ENCODE measurements around the gene MLLT3.

MLLT3 gene

GRCh38 chr9:20551835-20552234, 70.5 kb downstream of the MLLT3 start:
- Histone ChIP-seq H3K27me3 (replicated peaks; ENCODE audit: insufficient read depth, low read length) (no peaks in the 10 kb centered on the region), H3K9ac (ENCODE audit: low read length) (no peak overlapping the region), H3K9me2 (replicated peaks; ENCODE audit: insufficient read depth, low read length) (no peaks in the 10 kb centered on the region), H3K36me3 (replicated peaks; ENCODE audit: insufficient read depth, low read length) (no peaks in the 10 kb centered on the region), H3F3A (ENCODE audit: insufficient read depth, low read length) (peaks cover 8% of the 10 kb centered on the region; the same call in 1 of the 2 replicates), H3K4me2 (ENCODE audit: low read depth, low read length) (no peak overlapping the region), H3K9me3 (replicated peaks; ENCODE audit: insufficient read depth, low read length) (no peaks in the 10 kb centered on the region), H2AFZ (ENCODE audit: low read length) (no peak overlapping the region), H3K4me3 (ENCODE audit: low read length) (no peak overlapping the region), H3K27ac (ENCODE audit: low read length) (no peak overlapping the region), H3K79me2 (ENCODE audit: low read length) (peaks cover 60% of the 10 kb centered on the region), H3K4me1 (ENCODE audit: low read length) (peaks cover 13% of the 10 kb centered on the region), H4K20me1 (ENCODE audit: insufficient read depth, low read length) (no peaks in the 10 kb centered on the region)
- TF ChIP-seq EZH2phosphoT487 (IDR thresholded peaks at IDR 0.05; ENCODE audit: low read length), result no peak
- no peak for DNase-seq

DNA sequence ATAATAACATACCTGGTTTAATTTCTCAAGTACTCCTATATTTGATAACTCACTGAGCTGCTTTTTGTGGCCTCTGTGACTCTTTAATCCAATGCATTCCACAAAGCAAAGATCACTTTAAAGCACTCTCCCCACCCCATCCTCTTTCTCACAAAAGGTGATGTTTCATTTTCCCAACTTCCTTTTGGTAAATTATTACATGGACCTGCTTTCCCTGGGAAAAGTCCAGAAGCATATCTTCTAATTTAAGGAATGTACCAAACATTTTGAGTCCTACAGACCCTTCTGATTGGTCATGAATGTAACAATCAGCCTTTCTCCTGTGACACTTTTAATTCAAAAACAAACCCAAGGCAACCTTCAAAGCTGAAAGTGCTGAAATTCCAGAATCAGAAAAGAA, 71.1 kb downstream of the MLLT3 start:
- Histone ChIP-seq H3K4me1 (ENCODE audit: low read length) (peaks cover 13% of the 10 kb centered on the region), H3K36me3 (replicated peaks; ENCODE audit: insufficient read depth, low read length) (no peaks in the 10 kb centered on the region), H3K4me2 (ENCODE audit: low read depth, low read length) (no peak overlapping the region), H3K9me3 (replicated peaks; ENCODE audit: insufficient read depth, low read length) (no peaks in the 10 kb centered on the region), H3F3A (ENCODE audit: insufficient read depth, low read length) (peaks cover 8% of the 10 kb centered on the region; the same call in 1 of the 2 replicates), H3K27me3 (replicated peaks; ENCODE audit: insufficient read depth, low read length) (no peaks in the 10 kb centered on the region), H3K9me2 (replicated peaks; ENCODE audit: insufficient read depth, low read length) (no peaks in the 10 kb centered on the region), H3K4me3 (ENCODE audit: low read length) (no peak overlapping the region), H3K79me2 (ENCODE audit: low read length) (peaks cover 59% of the 10 kb centered on the region), H3K27ac (ENCODE audit: low read length) (no peak overlapping the region), H4K20me1 (ENCODE audit: insufficient read depth, low read length) (no peaks in the 10 kb centered on the region), H3K9ac (ENCODE audit: low read length) (no peak overlapping the region), H2AFZ (ENCODE audit: low read length) (no peak overlapping the region)
- no peak for TF ChIP-seq EZH2 (optimal IDR thresholded peaks at IDR 0.05; ENCODE audit: low read depth, low read length)
- TF ChIP-seq CTCF (IDR thresholded peaks at IDR 0.05; ENCODE audit: low read length), result no peak
- no peak for TF ChIP-seq EZH2phosphoT487 (IDR thresholded peaks at IDR 0.05; ENCODE audit: low read length)
- DNase-seq, result no peak

GRCh38 chr9:20550326-20550725, 72.0 kb downstream of the MLLT3 start:
- Histone ChIP-seq H2AFZ (ENCODE audit: low read length) (no peak overlapping the region), H3K36me3 (replicated peaks; ENCODE audit: insufficient read depth, low read length) (no peaks in the 10 kb centered on the region), H3F3A (ENCODE audit: insufficient read depth, low read length) (peaks cover 8% of the 10 kb centered on the region; the same call in 1 of the 2 replicates), H3K4me1 (ENCODE audit: low read length) (peaks cover 13% of the 10 kb centered on the region), H3K4me3 (ENCODE audit: low read length) (no peak overlapping the region), H3K27ac (ENCODE audit: low read length) (no peak overlapping the region), H3K79me2 (ENCODE audit: low read length) (peaks cover 57% of the 10 kb centered on the region), H3K9me3 (replicated peaks; ENCODE audit: insufficient read depth, low read length) (no peaks in the 10 kb centered on the region), H3K9me2 (replicated peaks; ENCODE audit: insufficient read depth, low read length) (no peaks in the 10 kb centered on the region), H3K27me3 (replicated peaks; ENCODE audit: insufficient read depth, low read length) (no peaks in the 10 kb centered on the region), H3K9ac (ENCODE audit: low read length) (no peak overlapping the region), H3K4me2 (ENCODE audit: low read depth, low read length) (no peak overlapping the region), H4K20me1 (ENCODE audit: insufficient read depth, low read length) (no peaks in the 10 kb centered on the region)
- DNase-seq, result no peak
- TF ChIP-seq CTCF (IDR thresholded peaks at IDR 0.05; ENCODE audit: low read length), result no peak
- no peak for TF ChIP-seq EZH2phosphoT487 (IDR thresholded peaks at IDR 0.05; ENCODE audit: low read length)
- TF ChIP-seq EZH2 (optimal IDR thresholded peaks at IDR 0.05; ENCODE audit: low read depth, low read length), result no peak

GRCh38 chr9:20549053-20549452, 73.2 kb downstream of the MLLT3 start:
- Histone ChIP-seq H3K9ac (ENCODE audit: low read length) (no peak overlapping the region), H3K9me2 (replicated peaks; ENCODE audit: insufficient read depth, low read length) (no peaks in the 10 kb centered on the region), H3K79me2 (ENCODE audit: low read length) (peaks cover 51% of the 10 kb centered on the region), H3K4me1 (ENCODE audit: low read length) (peaks cover 8% of the 10 kb centered on the region), H2AFZ (ENCODE audit: low read length) (no peak overlapping the region), H3K4me3 (ENCODE audit: low read length) (no peak overlapping the region), H3K4me2 (ENCODE audit: low read depth, low read length) (no peak overlapping the region), H3K27ac (ENCODE audit: low read length) (no peak overlapping the region), H4K20me1 (ENCODE audit: insufficient read depth, low read length) (no peaks in the 10 kb centered on the region), H3F3A (ENCODE audit: insufficient read depth, low read length) (peaks cover 7% of the 10 kb centered on the region; the same call in 1 of the 2 replicates), H3K36me3 (replicated peaks; ENCODE audit: insufficient read depth, low read length) (no peaks in the 10 kb centered on the region), H3K27me3 (replicated peaks; ENCODE audit: insufficient read depth, low read length) (no peaks in the 10 kb centered on the region), H3K9me3 (replicated peaks; ENCODE audit: insufficient read depth, low read length) (no peaks in the 10 kb centered on the region)
- DNase-seq, result no peak
- TF ChIP-seq EZH2 (optimal IDR thresholded peaks at IDR 0.05; ENCODE audit: low read depth, low read length), result no peak
- no peak for TF ChIP-seq EZH2phosphoT487 (IDR thresholded peaks at IDR 0.05; ENCODE audit: low read length)
- no peak for TF ChIP-seq CTCF (IDR thresholded peaks at IDR 0.05; ENCODE audit: low read length)

All from MM.1S (cell line).